ENCODE data around the gene TMEM215.
"Not testable (repeated sequence)": the region's sequence is repeated elsewhere in the genome, so short reads cannot be mapped to it uniquely, and the experiment has no call there.

TMEM215 gene

DNA sequence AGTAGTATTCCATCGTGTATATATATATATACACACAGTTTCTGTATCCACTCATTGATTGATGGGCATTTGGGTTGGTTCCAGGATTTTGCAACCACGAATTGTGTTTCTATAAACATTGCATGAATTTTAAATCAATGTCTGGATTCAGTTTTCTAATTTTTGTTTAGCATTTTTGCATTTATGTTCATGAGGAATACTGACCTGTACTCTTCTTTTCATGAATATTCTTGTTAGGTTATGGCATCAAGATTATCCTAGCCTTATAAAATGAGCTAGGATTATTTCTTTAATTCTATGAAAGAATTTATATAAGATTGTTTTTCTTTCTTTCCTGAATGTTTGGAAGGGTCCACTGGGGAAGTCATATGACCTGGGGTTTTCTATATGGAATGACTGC, 35.3 kb upstream of the TMEM215 start:
- TF ChIP-seq, protein P1, sequence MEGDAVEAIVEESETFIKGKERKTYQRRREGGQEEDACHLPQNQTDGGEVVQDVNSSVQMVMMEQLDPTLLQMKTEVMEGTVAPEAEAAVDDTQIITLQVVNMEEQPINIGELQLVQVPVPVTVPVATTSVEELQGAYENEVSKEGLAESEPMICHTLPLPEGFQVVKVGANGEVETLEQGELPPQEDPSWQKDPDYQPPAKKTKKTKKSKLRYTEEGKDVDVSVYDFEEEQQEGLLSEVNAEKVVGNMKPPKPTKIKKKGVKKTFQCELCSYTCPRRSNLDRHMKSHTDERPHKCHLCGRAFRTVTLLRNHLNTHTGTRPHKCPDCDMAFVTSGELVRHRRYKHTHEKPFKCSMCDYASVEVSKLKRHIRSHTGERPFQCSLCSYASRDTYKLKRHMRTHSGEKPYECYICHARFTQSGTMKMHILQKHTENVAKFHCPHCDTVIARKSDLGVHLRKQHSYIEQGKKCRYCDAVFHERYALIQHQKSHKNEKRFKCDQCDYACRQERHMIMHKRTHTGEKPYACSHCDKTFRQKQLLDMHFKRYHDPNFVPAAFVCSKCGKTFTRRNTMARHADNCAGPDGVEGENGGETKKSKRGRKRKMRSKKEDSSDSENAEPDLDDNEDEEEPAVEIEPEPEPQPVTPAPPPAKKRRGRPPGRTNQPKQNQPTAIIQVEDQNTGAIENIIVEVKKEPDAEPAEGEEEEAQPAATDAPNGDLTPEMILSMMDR (IDR thresholded peaks at IDR 0.05; ENCODE audit: low read depth, low read length, missing control alignments), result no peak
- no peak for DNase-seq (ENCODE audit: low read depth)
- no peak overlapping the region for H3K4me3 ChIP-seq (ENCODE audit: low read depth, low read length)

DNA sequence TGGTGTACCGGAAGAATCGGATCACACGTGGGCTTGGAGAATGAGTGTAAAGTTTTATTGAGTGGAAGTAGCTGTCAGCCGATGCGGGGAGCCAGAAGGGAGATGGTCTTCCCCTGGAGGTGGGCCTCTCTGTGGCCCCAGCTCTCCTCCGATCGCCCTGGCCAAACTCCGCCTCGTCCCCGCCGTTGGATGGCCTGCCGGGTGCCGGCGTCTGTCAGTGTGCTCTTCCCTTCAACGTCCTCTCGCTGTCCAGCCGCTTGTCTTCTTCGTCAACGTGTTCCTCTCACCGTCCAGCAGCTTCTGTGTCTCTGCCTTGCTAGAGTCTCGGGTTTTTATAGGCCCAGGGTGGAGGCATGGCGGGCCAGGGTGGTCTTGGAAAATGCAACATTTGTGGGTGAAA, 27.6 kb upstream of the TMEM215 start:
- DNase-seq (ENCODE audit: low read depth), result no peak
- TF ChIP-seq, protein P1 (IDR thresholded peaks at IDR 0.05; ENCODE audit: low read depth, low read length, missing control alignments), result no peak

DNA sequence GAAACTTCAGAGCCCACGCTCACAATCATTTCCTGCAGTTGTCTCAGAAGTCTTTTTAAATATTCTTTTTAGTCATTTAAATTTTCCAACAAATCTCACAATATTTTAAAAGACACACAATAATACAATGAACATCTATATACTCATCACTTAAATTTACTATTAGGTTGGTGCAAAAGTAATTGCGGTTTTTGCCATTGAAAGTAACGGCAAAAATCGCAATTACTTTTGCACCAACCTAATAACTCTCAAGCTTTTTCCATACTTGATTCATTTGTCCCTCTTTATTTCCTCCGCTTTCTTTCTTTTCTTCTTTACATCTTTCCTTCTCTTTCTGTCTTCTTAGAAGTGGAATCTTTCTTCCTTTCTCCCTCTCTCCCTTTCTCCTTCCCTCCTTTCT, 19.2 kb upstream of the TMEM215 start:
- TF ChIP-seq, protein P1 (IDR thresholded peaks at IDR 0.05; ENCODE audit: low read depth, low read length, missing control alignments), result no peak
- no peak overlapping the region for H3K4me3 ChIP-seq (ENCODE audit: low read depth, low read length)
- no peak for DNase-seq (ENCODE audit: low read depth)

More for the DNA sequence above, 27.6 kb upstream of the TMEM215 start:
- no peak overlapping the region for H3K4me3 ChIP-seq (ENCODE audit: low read depth, low read length)

DNA sequence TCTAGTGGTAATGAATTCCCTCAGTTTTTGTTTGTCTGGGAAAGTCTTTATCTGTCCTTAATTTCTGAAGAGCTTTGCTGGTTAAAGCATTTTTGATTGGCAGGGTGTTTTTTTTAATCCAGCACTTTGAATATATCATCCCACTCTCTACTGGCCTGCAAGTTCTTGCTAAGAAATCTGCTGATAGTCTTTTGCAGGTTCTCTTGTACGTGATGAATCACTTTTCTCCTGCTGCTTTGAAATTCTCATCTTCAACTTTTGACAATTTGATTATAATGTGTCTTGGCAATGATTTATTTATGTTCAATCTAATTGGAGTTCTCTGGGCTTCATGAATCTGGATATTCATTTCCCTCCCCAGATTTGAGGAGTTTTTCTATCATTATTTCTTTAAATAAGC, 8.1 kb upstream of the TMEM215 start:
- no peak overlapping the region for H3K4me3 ChIP-seq (ENCODE audit: low read depth, low read length)
- no peak for DNase-seq (ENCODE audit: low read depth)
- TF ChIP-seq, protein P1 (IDR thresholded peaks at IDR 0.05; ENCODE audit: low read depth, low read length, missing control alignments), result no peak

DNA sequence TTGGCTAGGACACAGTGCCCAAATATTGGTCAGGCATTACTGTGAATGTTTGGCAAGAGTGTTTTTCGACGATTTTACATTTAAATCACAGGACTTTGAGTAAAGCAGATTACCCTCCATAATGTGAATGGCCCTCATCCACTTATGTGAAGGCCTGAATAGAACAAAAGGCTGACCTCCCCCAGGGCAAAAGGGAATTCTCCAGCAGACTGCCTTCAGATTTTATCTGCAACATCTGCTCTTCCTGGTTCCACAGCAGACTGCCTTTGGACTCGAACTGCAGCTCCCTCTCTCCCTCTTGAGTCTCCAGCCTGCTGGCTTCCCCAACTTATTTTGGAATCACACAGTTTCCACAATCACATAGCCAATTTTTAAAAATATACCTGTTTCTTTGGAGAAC, 7.1 kb upstream of the TMEM215 start:
- DNase-seq (ENCODE audit: low read depth), result no peak
- TF ChIP-seq, protein P1 (IDR thresholded peaks at IDR 0.05; ENCODE audit: low read depth, low read length, missing control alignments), result no peak
- H3K4me3 ChIP-seq (ENCODE audit: low read depth, low read length), result no peak overlapping the region

DNA sequence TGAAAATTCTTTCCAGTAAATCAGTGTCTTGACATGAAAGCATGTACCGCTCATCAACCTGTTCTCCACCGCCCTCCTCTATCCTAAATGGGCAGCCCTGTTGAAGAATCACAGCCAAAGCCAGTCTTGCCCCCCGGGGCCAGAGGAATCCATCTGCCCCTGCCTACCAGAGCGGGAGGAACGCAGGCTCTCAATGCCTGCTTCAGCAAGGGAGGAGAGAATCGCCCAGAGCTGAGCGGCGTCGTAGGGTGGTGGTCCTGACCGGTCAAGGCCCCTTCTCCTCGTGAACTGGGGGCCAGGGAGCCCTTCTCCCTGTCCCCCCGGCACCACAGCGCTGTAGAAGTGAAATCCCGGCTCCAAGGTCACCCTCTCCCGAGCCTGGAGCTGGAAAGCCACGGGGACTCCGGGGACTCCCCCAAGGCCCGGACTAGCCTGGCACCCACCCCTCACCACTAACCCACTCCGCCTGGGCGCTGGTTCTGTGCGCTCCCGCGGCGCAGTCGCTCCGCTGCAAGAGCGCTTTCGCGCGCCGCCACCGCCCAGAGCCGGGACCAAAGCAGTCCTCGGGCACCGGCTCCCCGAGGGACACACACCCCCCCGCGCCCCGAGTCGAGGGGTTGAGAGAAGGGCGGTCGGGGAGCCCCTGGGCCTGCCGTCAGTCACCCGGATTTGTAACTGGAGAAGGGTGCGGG, 718 bp upstream of the TMEM215 start:
- no peak overlapping the region for H3K4me3 ChIP-seq (ENCODE audit: low read depth, low read length)
- no peak for DNase-seq (ENCODE audit: low read depth)
- TF ChIP-seq, protein P1 (IDR thresholded peaks at IDR 0.05; ENCODE audit: low read depth, low read length, missing control alignments), result no peak

DNA sequence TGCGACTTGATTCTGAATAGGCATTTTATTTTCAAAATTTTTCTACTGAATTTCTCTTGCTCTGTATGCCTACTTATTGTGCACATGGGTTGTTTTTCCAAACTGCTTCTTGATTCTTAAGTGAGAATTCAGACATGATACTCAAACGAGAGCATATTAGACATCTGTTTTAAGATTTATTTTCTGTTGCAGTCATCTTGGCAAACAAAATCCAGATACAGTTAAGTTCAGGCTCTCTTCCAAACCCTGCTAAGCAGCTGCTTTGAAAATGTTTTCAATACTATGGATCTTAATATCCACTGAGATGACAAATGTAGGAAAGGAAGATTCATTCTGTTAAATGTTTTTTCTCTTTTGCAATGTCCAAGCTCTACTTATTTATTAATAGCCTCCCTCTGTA, 4.5 kb downstream of the TMEM215 start:
- DNase-seq (ENCODE audit: low read depth), result no peak
- no peak overlapping the region for H3K4me3 ChIP-seq (ENCODE audit: low read depth, low read length)
- TF ChIP-seq, protein P1 (IDR thresholded peaks at IDR 0.05; ENCODE audit: low read depth, low read length, missing control alignments), result no peak

DNA sequence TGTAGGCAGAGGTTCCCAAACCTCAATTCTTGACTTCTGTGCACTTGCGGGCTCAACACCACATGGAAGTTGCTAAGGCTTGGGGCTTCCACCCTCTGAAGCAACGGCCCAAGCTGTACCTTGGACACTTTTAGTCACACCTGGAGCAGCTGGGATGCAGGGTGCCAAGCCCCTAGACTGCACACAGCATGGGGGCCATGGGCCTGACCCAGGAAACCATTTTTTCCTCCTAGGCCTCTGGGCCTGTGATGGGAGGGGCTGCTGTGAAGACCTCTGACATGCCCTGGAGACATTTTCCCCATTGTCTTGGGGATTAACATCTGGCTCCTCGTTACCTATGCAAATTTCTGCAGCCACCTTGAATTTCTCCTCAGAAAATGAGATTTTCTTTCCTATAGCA, 12.7 kb downstream of the TMEM215 start:
- not testable (repeated sequence) for H3K4me3 ChIP-seq (ENCODE audit: low read depth, low read length); DNase-seq (ENCODE audit: low read depth)

All from GM12864 (cell line).